ENCODE results near the gene UNC79.

DNA sequence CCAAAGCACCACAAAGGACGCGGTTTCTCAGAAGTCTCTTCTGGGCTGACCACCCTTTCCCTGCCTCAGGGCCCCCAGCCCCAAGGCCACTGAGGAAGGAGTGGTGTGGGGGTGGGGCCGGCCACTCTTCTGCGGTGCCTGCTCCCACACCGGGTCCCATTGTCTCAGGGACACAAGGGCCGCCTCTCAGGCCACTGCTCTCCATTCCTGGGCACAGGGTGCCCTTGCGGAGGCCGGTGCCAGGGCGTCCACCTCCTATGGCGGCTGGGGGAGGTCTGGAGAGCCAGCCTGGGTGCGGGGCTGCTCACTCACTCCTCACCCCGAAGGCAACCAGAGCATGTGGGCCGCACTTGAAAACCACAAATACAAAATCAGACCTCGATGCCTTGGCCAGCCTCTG, 313.4 kb downstream of the UNC79 start:
- TF ChIP-seq, protein P1, sequence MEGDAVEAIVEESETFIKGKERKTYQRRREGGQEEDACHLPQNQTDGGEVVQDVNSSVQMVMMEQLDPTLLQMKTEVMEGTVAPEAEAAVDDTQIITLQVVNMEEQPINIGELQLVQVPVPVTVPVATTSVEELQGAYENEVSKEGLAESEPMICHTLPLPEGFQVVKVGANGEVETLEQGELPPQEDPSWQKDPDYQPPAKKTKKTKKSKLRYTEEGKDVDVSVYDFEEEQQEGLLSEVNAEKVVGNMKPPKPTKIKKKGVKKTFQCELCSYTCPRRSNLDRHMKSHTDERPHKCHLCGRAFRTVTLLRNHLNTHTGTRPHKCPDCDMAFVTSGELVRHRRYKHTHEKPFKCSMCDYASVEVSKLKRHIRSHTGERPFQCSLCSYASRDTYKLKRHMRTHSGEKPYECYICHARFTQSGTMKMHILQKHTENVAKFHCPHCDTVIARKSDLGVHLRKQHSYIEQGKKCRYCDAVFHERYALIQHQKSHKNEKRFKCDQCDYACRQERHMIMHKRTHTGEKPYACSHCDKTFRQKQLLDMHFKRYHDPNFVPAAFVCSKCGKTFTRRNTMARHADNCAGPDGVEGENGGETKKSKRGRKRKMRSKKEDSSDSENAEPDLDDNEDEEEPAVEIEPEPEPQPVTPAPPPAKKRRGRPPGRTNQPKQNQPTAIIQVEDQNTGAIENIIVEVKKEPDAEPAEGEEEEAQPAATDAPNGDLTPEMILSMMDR (IDR thresholded peaks at IDR 0.05): no peak
- no peak for TF ChIP-seq POLR2A (IDR thresholded peaks at IDR 0.05)
- TF ChIP-seq EP300 (IDR thresholded peaks at IDR 0.05): no peak

Measured in ovary (tissue), 3 donors.